ENCODE data around the gene FBN2.

GRCh38 chr5:128527077-128527476 is 11.0 kb downstream of the FBN2 start:
- TF ChIP-seq POLR2A (IDR thresholded peaks at IDR 0.05; ENCODE audit: low read length) (no peak), GATA1 (IDR thresholded peaks at IDR 0.05; ENCODE audit: low read depth, low read length) (no peak)
